HEK293T (cell line): ENCODE results near the gene FRMPD2.

Experiments
- CTCF ChIA-PET: fragments of 350-600 bp; formaldehyde crosslinking; extraction: SDS; loops from one replicate; lab custom pipeline; 2021; ENCODE audit warnings: antibody characterized with exemption, inconsistent platforms; lab: Yijun Ruan, JAX
- POLR2A ChIA-PET: fragments of 350-600 bp; formaldehyde crosslinking; extraction: SDS; loops from one replicate; lab custom pipeline; 2020; ENCODE audit warnings: antibody characterized with exemption, inconsistent platforms; lab: Yijun Ruan, JAX
- DNase-seq: peaks from one replicate; pipeline ENCODE4 v3.0.0; 2012; ENCODE audit warnings: mixed read lengths; ENCODE audit errors: extremely low spot score
- ARNT ChIP-seq: fragments of 450-650 bp; IDR thresholded peaks from 2 replicates; pipeline ENCODE4 v1.6.1; 2017; ENCODE audit warnings: mild to moderate bottlenecking
- BHLHE40 ChIP-seq: fragments of 450-650 bp; IDR thresholded peaks from 2 replicates; pipeline ENCODE4 v1.6.1; 2016; ENCODE audit warnings: mild to moderate bottlenecking, moderate library complexity, borderline replicate concordance
- CTBP1 ChIP-seq: fragments of 450-650 bp; IDR thresholded peaks from 2 replicates; pipeline ENCODE4 v1.6.1; 2016; ENCODE audit warnings: borderline replicate concordance
- ELF4 ChIP-seq: fragments of 450-650 bp; IDR thresholded peaks from 2 replicates; pipeline ENCODE4 v1.6.1; 2017; ENCODE audit warnings: antibody characterized with exemption
- FOXA1 ChIP-seq: fragments of 450-650 bp; IDR thresholded peaks from 2 replicates; pipeline ENCODE4 v1.6.1; 2016; ENCODE audit warnings: mild to moderate bottlenecking
- FOXK2 ChIP-seq: fragments of 450-650 bp; IDR thresholded peaks from 2 replicates; pipeline ENCODE4 v1.6.1; 2016; ENCODE audit warnings: mild to moderate bottlenecking
- FOXM1 ChIP-seq: fragments of 450-650 bp; IDR thresholded peaks from 2 replicates; pipeline ENCODE4 v1.6.1; 2017; ENCODE audit warnings: mild to moderate bottlenecking, borderline replicate concordance
- HDGF ChIP-seq: fragments of 450-650 bp; IDR thresholded peaks from 2 replicates; pipeline ENCODE4 v1.6.1; 2017; ENCODE audit warnings: antibody characterized with exemption, borderline replicate concordance
- L3MBTL2 ChIP-seq: fragments of 450-650 bp; conservative IDR thresholded peaks from 2 replicates; pipeline ENCODE4 v1.6.1; 2016; ENCODE audit warnings: mild to moderate bottlenecking
- LEF1 ChIP-seq: fragments of 450-650 bp; IDR thresholded peaks from 2 replicates; pipeline ENCODE4 v1.6.1; 2017; ENCODE audit warnings: mild to moderate bottlenecking, borderline replicate concordance
- NFRKB ChIP-seq: fragments of 450-650 bp; IDR thresholded peaks from 2 replicates; pipeline ENCODE4 v1.6.1; 2016; ENCODE audit warnings: mild to moderate bottlenecking, moderate library complexity
- SP1 ChIP-seq: fragments of 450-650 bp; IDR thresholded peaks from 2 replicates; pipeline ENCODE4 v1.6.1; 2017
- SUZ12 ChIP-seq: fragments of 450-650 bp; IDR thresholded peaks from 2 replicates; pipeline ENCODE4 v1.6.1; 2016; ENCODE audit warnings: mild to moderate bottlenecking
- TARDBP ChIP-seq: fragments of 450-650 bp; IDR thresholded peaks from 2 replicates; pipeline ENCODE4 v1.6.1; 2016
- ZNF384 ChIP-seq: fragments of 450-650 bp; IDR thresholded peaks from 2 replicates; pipeline ENCODE4 v1.6.1; 2016
- TF ChIP-seq, protein P1 (sequence below): fragments of 450-650 bp; IDR thresholded peaks from 2 replicates; pipeline ENCODE4 v1.6.1; 2016

The FRMPD2 gene

DNA sequence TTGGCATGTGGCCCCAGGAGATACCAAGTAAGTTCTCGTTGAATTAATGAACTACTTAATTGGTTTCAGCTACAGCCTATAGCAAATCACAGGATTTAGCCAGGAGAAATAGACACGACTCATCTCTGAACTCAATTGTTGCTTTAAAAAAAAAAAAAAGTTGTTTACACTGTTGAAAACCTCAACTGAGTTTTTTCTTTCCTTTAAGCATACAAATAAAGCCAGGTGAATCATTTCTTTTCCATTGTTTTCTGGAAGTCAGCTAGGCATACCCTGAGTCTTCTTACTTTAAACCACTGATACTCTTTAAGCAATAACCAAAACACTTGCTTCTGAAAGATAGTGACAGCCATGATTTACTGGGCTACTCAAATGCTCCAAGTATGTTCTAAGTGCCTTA lies 755 bp downstream of the FRMPD2 start:
- TF ChIP-seq CTBP1, result no peak
- TF ChIP-seq, protein P1, sequence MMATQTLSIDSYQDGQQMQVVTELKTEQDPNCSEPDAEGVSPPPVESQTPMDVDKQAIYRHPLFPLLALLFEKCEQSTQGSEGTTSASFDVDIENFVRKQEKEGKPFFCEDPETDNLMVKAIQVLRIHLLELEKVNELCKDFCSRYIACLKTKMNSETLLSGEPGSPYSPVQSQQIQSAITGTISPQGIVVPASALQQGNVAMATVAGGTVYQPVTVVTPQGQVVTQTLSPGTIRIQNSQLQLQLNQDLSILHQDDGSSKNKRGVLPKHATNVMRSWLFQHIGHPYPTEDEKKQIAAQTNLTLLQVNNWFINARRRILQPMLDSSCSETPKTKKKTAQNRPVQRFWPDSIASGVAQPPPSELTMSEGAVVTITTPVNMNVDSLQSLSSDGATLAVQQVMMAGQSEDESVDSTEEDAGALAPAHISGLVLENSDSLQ, result 0 out of 2 replicates have a peak, but pooled peaks have one; percentile 3
- DNase-seq, result no peak
- CTCF ChIA-PET, result no interaction called here
- POLR2A ChIA-PET, result no interaction called here

DNA sequence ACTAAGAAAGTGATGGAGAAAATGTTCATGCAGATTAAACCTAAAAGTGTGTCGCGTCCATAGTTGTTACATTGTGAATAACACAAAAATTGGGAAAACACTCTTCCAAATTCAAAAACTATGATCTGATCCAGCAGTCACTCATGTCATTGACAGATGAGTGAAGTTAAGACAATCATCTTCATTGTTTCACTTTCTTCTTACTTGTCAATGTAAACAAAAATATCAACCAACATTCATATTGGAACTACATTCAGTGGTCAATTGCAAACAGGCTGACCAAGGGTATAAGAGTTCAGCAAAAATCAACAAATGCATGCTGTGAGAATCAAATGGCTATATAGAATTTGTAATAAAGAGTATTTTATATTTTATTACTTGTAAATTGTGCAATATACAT lies 1.8 kb downstream of the FRMPD2 start:
- ChIA-PET CTCF (no interaction called here), POLR2A (no interaction called here)
- no peak for DNase-seq
- TF ChIP-seq, protein P1, result no peak
- TF ChIP-seq FOXM1 (no peak), HDGF (no peak), FOXA1 (no peak), CTBP1 (no peak), FOXK2 (no peak), BHLHE40 (no peak), SP1 (no peak), TARDBP (no peak), SUZ12 (no peak), ELF4 (no peak)

DNA sequence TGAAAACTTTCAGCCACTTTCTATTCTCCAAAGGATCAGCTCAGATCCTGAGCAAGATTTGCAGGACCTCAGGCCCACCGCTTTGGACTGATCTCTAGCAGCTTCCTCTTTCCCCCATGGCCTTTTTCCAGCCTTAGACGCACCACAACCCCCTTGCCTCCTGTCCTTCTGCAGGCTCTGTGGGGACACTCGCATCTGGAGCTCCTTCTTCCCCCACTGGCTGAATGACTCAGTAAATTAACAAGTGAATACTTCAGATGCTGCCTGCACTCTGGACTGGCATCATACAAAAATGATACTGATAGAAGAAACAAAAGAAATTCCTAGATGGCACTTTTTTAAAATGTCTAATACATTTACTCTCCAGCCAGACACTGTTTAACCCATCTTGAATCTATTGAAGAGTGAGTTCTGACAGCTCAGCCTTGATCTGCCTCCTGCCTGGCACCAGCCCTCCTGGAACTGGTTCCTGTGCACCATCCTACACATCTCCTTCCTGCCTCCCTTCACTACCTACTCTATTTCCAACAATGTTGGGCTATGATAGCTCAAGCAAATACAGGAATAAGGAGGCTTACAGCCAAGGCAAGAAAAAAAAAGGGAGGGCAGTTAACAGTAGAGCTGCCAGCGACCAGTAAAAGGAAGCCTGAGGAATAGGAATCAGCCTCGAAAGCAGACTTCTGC lies 3.3 kb downstream of the FRMPD2 start:
- ChIA-PET CTCF (interaction anchor here (1.1 kb wide), 1 partner anchor 19 kb away, joined by 3 read pairs; no protein-coding TSS in a partner anchor), POLR2A (no interaction called here)
- DNase-seq, result no peak
- no peak for TF ChIP-seq CTBP1

DNA sequence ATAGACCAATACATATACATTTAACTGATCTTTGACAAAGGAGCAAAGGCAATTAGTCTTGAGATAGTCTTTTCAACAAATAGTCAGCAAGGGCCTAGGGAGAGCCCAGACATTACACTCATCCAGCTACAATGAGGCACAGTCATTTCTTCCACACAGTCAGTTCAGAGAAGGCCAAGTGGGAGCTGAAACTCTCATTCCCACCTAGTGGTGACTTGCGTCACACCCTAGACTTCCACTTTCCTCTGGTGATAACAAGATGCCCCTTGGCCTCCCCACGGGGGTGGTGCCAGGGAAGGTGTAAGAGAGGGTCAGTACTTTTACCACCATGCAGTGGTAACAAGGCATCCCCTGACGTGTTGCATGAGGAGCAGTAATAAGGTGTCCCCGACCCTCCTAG lies 8.0 kb downstream of the FRMPD2 start:
- CTCF ChIA-PET, result no interaction called here

DNA sequence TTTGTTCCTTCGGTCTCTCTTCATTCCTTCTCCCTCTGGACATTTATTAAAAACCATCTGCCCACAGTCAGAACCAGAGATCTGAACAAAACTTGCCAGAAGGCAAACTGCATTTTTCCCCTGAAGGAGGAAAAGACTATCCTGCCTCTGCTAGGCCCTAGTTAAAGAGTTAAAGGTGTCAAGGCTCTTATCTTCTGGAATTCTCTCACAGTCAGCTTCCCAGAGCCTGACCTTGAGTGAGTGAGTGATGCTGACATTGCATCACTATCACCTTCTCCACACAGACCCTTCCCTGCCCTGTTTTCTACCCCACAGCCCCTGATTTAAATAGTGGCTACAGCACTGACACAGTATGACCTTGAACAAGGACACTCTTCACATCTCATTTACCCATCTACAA lies 16.4 kb downstream of the FRMPD2 start:
- DNase-seq, result no peak
- CTCF ChIA-PET, result no interaction called here
- POLR2A ChIA-PET, result no interaction called here
- TF ChIP-seq ARNT, result no peak
- TF ChIP-seq FOXM1, result no peak
- TF ChIP-seq LEF1, result no peak

More for the DNA sequence above, 8.0 kb downstream of the FRMPD2 start:
- TF ChIP-seq L3MBTL2 (no peak), ZNF384 (no peak), BHLHE40 (no peak), LEF1 (no peak), TARDBP (no peak), FOXM1 (no peak), ELF4 (no peak), FOXK2 (no peak), ARNT (no peak), HDGF (no peak), CTBP1 (no peak), FOXA1 (no peak), SUZ12 (no peak), NFRKB (no peak)
- DNase-seq, result no peak
- POLR2A ChIA-PET, result no interaction called here

DNA sequence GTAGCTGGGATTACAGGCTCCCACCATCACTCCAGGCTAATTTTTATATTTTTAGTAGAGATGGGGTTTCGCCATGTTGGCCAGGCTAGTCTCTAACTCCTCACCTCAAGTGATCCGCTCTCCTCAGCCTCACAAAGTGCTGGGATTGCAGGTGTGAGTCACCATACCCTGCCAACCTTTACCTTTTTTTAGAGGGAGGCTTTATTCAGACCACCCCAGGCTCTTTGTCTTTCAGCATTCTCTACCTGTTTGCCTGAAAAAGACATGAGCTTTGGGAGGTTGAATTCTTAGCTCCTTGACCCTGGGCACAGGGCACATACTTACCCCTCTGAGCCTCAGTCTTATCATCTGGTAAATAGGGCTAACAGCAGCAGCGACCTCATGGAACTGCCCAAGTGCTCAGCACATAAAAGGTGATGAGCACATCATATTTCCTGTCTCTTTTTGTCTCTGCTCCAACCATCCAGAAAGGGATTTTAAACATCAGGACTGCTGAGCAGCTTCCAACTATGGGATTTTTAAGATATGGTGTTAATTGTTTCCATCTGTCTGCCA lies 17.0 kb downstream of the FRMPD2 start:
- DNase-seq, result no peak
- TF ChIP-seq LEF1, result no peak
- no peak for TF ChIP-seq ARNT
- TF ChIP-seq NFRKB, result no peak
- TF ChIP-seq, protein P1, result no peak
- no peak for TF ChIP-seq TARDBP
- no peak for TF ChIP-seq BHLHE40
- no peak for TF ChIP-seq ZNF384
- no peak for TF ChIP-seq ELF4
- no peak for TF ChIP-seq SUZ12
- no peak for TF ChIP-seq CTBP1
- POLR2A ChIA-PET, result no interaction called here
- CTCF ChIA-PET, result no interaction called here

DNA sequence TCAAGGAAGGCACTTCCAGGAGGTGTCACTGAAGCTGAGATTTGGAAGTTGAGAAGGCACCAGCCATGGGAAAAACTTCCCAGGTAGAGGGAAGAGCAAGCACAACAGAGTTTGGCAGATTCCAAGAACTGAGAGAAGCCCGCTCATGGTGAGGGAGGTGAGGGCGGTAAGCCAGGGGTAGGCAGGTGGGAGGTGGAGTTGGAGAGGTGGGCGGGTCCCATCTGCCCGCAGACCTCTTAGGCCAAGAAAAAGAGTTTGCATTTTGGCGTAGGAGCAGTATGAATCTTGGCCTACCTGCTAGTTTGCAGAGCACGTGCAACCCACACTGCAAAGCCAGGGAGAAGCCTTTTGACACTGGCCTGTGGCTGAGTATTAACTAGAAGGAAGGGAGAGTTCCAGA lies 18.8 kb downstream of the FRMPD2 start:
- TF ChIP-seq L3MBTL2 (no peak), BHLHE40 (no peak), ELF4 (no peak), ARNT (no peak), CTBP1 (no peak), ZNF384 (no peak), TARDBP (no peak), SUZ12 (no peak), HDGF (no peak), SP1 (no peak), FOXK2 (no peak), NFRKB (no peak), FOXA1 (no peak), FOXM1 (no peak), LEF1 (no peak)
- TF ChIP-seq, protein P1, result no peak
- POLR2A ChIA-PET, result no interaction called here
- no peak for DNase-seq

More for the DNA sequence above, 18.8 kb downstream of the FRMPD2 start:
- CTCF ChIA-PET, result no interaction called here
